ENCODE results near the gene FMNL1. TPM values are rescaled to one million over a fixed set of nuclear protein-coding genes. Genes with fewer than 3 reads are reported as not detected.

Gene FMNL1
- total RNA-seq, 2 donors from 2014 or later, result 4.0 to 5.2 TPM

GRCh38 chr17:45233423-45233924, 11.8 kb downstream of the FMNL1 start:
- H3K4me3 ChIP-seq, result no peak overlapping the region
- H3K9me3 ChIP-seq, result no peaks in the 10 kb centered on the region
- no peaks in the 10 kb centered on the region for H3K27me3 ChIP-seq
- TF ChIP-seq POLR2A (IDR thresholded peaks at IDR 0.05) (no peak), CTCF (IDR thresholded peaks at IDR 0.05) (no peak)
- WGBS, 2 donors, result 76 to 81% methylated on average over 3 to 8 of the region's 8 CpGs
- no peak for ATAC-seq
- intact Hi-C loops (cut with DNase I), result no loop called here
- H3K27ac ChIP-seq, result no peak overlapping the region
- H3K36me3 ChIP-seq (replicated peaks in 1 of 2; ENCODE audit: insufficient read depth in 1 of 2, low read depth in 2 of 2), result no peaks in the 10 kb centered on the region
- no peak for DNase-seq
- peaks cover 14% of the 10 kb centered on the region for H3K4me1 ChIP-seq

- ATAC-seq, result no peak
- Histone ChIP-seq H3K4me1 (peaks cover under 1% of the 10 kb centered on the region), H3K27ac (no peak overlapping the region), H3K4me3 (no peak overlapping the region), H3K36me3 (replicated peaks in 1 of 2; ENCODE audit: insufficient read depth in 1 of 2, low read depth in 2 of 2) (no peaks in the 10 kb centered on the region), H3K27me3 (no peaks in the 10 kb centered on the region), H3K9me3 (no peaks in the 10 kb centered on the region)
- WGBS, 2 donors, result 12 to 34% methylated on average over 6 of the region's 6 CpGs
- DNase-seq, result no peak
- TF ChIP-seq POLR2A (IDR thresholded peaks at IDR 0.05), result no peak
- TF ChIP-seq CTCF (IDR thresholded peaks at IDR 0.05), result peak in 2 of 7 experiments; percentile 9 to 21
- intact Hi-C loops (cut with DNase I), result no loop called here
Observed at GRCh38 chr17:45234641-45235415, 13.1 kb downstream of the FMNL1 start.

GRCh38 chr17:45235416-45236281, 14.0 kb downstream of the FMNL1 start:
- Histone ChIP-seq H3K27me3 (peaks cover 0 to 3% of the 10 kb centered on the region in 2 donors), H3K36me3 (replicated peaks in 1 of 2; ENCODE audit: insufficient read depth in 1 of 2, low read depth in 2 of 2) (no peaks in the 10 kb centered on the region), H3K9me3 (no peaks in the 10 kb centered on the region), H3K4me1 (no peaks in the 10 kb centered on the region), H3K4me3 (no peak overlapping the region), H3K27ac (no peak overlapping the region)
- ATAC-seq (peak; percentile 51), DNase-seq (peak; percentile 74 to 87 (median 76))
- 27 to 59% methylated on average over 9 to 20 of the region's 20 CpGs for WGBS, 2 donors
- TF ChIP-seq CTCF (IDR thresholded peaks at IDR 0.05) (peak; percentile 57 to 76 (median 67)), POLR2A (IDR thresholded peaks at IDR 0.05) (no peak)
- intact Hi-C loops (cut with DNase I), result no loop called here

GRCh38 chr17:45236282-45236606, 14.6 kb downstream of the FMNL1 start:
- peaks cover 6% of the 10 kb centered on the region for H3K4me1 ChIP-seq
- no peak for ATAC-seq
- H3K27ac ChIP-seq, result no peak overlapping the region
- DNase-seq, result no peak
- no peak overlapping the region for H3K4me3 ChIP-seq
- no peak for TF ChIP-seq POLR2A (IDR thresholded peaks at IDR 0.05)
- TF ChIP-seq CTCF (IDR thresholded peaks at IDR 0.05), result no peak
- no peaks in the 10 kb centered on the region for H3K36me3 ChIP-seq (replicated peaks in 1 of 2; ENCODE audit: insufficient read depth in 1 of 2, low read depth in 2 of 2)
- H3K27me3 ChIP-seq, result peaks cover 0 to 9% of the 10 kb centered on the region in 2 donors
- WGBS, 2 donors, result 63% methylated on average over 5 of the region's 5 CpGs; no CpG with 5 or more reads in 1 of the 2 donors
- intact Hi-C loops (cut with DNase I), result no loop called here
- H3K9me3 ChIP-seq, result no peaks in the 10 kb centered on the region

Measured in body of pancreas (tissue), 4 donors.